HEK293 (cell line): Measurements from ENCODE around the gene HSPH1.

Source experiments
- HOXC10 ChIP-seq: sonication (generic); formaldehyde crosslinking; IDR thresholded peaks from 2 replicates; pipeline ENCODE4 v1.8.1; 2023; ENCODE audit warnings: mild to moderate bottlenecking, missing genetic modification reagents
- IKZF3 ChIP-seq: fragments of 450-650 bp; IDR thresholded peaks from 2 replicates; pipeline ENCODE4 v1.5.0; 2018; ENCODE audit warnings: missing biosample characterization, mild to moderate bottlenecking, missing genetic modification characterization, moderate library complexity
- KLF9 ChIP-seq: fragments of 450-650 bp; formaldehyde crosslinking; IDR thresholded peaks from 2 replicates; pipeline ENCODE4 v1.5.1; 2016; ENCODE audit warnings: missing biosample characterization, missing genetic modification characterization, low read depth
- MEIS1 ChIP-seq: sonication (generic); formaldehyde crosslinking; IDR thresholded peaks from 2 replicates; pipeline ENCODE4 v1.8.1; 2022; ENCODE audit warnings: missing genetic modification reagents, mild to moderate bottlenecking, borderline replicate concordance
- MYNN ChIP-seq: fragments of 450-650 bp; formaldehyde crosslinking; IDR thresholded peaks from 2 replicates; pipeline ENCODE4 v1.5.1; 2016; ENCODE audit warnings: missing biosample characterization, missing genetic modification characterization, borderline replicate concordance
- SCRT1 ChIP-seq: fragments of 450-650 bp; formaldehyde crosslinking; IDR thresholded peaks from 2 replicates; pipeline ENCODE4 v1.5.1; 2016; ENCODE audit warnings: missing biosample characterization, missing genetic modification characterization, borderline replicate concordance
- ZIC2 ChIP-seq: fragments of 450-650 bp; formaldehyde crosslinking; IDR thresholded peaks from 2 replicates; pipeline ENCODE4 v1.5.1; 2016; ENCODE audit warnings: missing biosample characterization, missing genetic modification characterization
- ZNF10 ChIP-seq: fragments of 450-650 bp; formaldehyde crosslinking; IDR thresholded peaks from 2 replicates; pipeline ENCODE4 v1.5.1; 2017; ENCODE audit warnings: missing biosample characterization, missing genetic modification characterization
- ZNF114 ChIP-seq: fragments of 450-650 bp; formaldehyde crosslinking; IDR thresholded peaks from 2 replicates; pipeline ENCODE4 v1.5.0; 2017; ENCODE audit warnings: missing biosample characterization, missing genetic modification characterization
- ZNF155 ChIP-seq: fragments of 450-650 bp; formaldehyde crosslinking; IDR thresholded peaks from 2 replicates; pipeline ENCODE4 v1.5.1; 2016; ENCODE audit warnings: missing biosample characterization, missing genetic modification characterization
- ZNF211 ChIP-seq: fragments of 450-650 bp; formaldehyde crosslinking; IDR thresholded peaks from 2 replicates; pipeline ENCODE4 v1.5.1; 2016; ENCODE audit warnings: low read depth, missing biosample characterization, missing genetic modification characterization
- ZNF354C ChIP-seq: fragments of 450-650 bp; formaldehyde crosslinking; IDR thresholded peaks from 2 replicates; pipeline ENCODE4 v1.5.1; 2016; ENCODE audit warnings: missing biosample characterization, missing genetic modification characterization, low read depth, borderline replicate concordance
- ZNF426 ChIP-seq: fragments of 450-650 bp; formaldehyde crosslinking; IDR thresholded peaks from 2 replicates; pipeline ENCODE4 v1.5.1; 2017; ENCODE audit warnings: missing biosample characterization, missing genetic modification characterization, mild to moderate bottlenecking, inconsistent platforms, moderate library complexity
- ZNF510 ChIP-seq: fragments of 450-650 bp; formaldehyde crosslinking; IDR thresholded peaks from 2 replicates; pipeline ENCODE4 v1.5.1; 2018; ENCODE audit warnings: mild to moderate bottlenecking, missing genetic modification characterization, missing biosample characterization; ENCODE audit not compliant: insufficient replicate concordance
- TF ChIP-seq, protein P1 (sequence below): fragments of 450-650 bp; formaldehyde crosslinking; IDR thresholded peaks from 2 replicates; pipeline ENCODE4 v1.5.1; 2016; ENCODE audit warnings: missing biosample characterization, missing genetic modification characterization
- TF ChIP-seq, protein P2 (sequence below): fragments of 450-650 bp; formaldehyde crosslinking; IDR thresholded peaks from 2 replicates; pipeline ENCODE4 v1.5.1; 2017; ENCODE audit warnings: missing biosample characterization, missing genetic modification characterization
- TF ChIP-seq, protein P3 (sequence below): fragments of 450-650 bp; formaldehyde crosslinking; IDR thresholded peaks from 2 replicates; pipeline ENCODE4 v1.5.1; 2017; ENCODE audit warnings: missing biosample characterization, missing genetic modification characterization
- TF ChIP-seq, protein P4 (sequence below): fragments of 450-650 bp; formaldehyde crosslinking; conservative IDR thresholded peaks from 2 replicates; pipeline ENCODE4 v1.5.1; 2016; ENCODE audit warnings: low read depth, missing biosample characterization, missing genetic modification characterization
- TF ChIP-seq, protein P5 (sequence below): fragments of 450-650 bp; formaldehyde crosslinking; IDR thresholded peaks from 2 replicates; pipeline ENCODE4 v1.5.1; 2017; ENCODE audit warnings: missing biosample characterization, missing genetic modification characterization
- TF ChIP-seq, protein P6 (sequence below): fragments of 450-650 bp; formaldehyde crosslinking; IDR thresholded peaks from 2 replicates; pipeline ENCODE4 v1.5.1; 2016; ENCODE audit warnings: missing biosample characterization, missing genetic modification characterization
- TF ChIP-seq, protein P7 (sequence below): fragments of 450-650 bp; formaldehyde crosslinking; IDR thresholded peaks from 2 replicates; pipeline ENCODE4 v1.5.1; 2016; ENCODE audit warnings: missing biosample characterization, missing genetic modification characterization

HSPH1 gene

DNA sequence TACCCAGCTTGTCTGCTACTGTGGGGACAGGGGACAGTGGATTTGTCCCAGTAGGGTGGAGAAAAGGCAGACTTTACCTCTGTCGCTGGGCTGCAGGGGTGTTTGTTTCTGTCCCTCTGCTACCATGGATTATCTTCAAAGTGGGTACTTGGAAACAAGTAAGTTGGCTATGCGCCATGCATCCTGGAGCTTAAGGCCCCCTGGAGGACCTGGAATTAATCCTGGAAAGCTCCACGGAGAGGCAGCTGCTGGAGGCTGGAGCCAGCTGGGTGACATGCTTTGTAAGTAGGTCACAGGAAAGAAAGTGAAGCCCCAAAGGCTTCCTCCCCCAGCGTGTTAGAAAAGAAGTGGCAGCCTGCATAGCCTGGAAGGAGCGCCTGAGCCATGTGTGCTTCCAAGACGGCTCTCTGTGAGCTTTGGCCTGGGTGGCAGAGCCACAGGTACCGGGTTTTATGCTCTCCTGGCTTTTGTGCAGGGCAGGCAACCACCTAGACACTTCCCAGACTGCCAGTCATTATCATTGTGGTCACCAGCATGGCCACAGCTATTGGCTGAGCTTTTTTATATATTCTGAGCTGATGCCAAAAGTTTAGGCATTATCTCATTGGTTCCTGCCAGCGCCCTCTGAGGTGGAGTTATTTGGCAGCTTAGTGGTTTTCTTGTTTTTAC is 47.6 kb upstream of the HSPH1 start (continued):
- TF ChIP-seq, protein P1, sequence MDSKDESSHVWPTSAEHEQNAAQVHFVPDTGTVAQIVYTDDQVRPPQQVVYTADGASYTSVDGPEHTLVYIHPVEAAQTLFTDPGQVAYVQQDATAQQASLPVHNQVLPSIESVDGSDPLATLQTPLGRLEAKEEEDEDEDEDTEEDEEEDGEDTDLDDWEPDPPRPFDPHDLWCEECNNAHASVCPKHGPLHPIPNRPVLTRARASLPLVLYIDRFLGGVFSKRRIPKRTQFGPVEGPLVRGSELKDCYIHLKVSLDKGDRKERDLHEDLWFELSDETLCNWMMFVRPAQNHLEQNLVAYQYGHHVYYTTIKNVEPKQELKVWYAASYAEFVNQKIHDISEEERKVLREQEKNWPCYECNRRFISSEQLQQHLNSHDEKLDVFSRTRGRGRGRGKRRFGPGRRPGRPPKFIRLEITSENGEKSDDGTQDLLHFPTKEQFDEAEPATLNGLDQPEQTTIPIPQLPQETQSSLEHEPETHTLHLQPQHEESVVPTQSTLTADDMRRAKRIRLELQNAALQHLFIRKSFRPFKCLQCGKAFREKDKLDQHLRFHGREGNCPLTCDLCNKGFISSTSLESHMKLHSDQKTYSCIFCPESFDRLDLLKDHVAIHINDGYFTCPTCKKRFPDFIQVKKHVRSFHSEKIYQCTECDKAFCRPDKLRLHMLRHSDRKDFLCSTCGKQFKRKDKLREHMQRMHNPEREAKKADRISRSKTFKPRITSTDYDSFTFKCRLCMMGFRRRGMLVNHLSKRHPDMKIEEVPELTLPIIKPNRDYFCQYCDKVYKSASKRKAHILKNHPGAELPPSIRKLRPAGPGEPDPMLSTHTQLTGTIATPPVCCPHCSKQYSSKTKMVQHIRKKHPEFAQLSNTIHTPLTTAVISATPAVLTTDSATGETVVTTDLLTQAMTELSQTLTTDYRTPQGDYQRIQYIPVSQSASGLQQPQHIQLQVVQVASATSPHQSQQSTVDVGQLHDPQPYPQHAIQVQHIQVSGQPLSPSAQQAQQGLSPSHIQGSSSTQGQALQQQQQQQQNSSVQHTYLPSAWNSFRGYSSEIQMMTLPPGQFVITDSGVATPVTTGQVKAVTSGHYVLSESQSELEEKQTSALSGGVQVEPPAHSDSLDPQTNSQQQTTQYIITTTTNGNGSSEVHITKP (tag by site-specific recombination): peak; percentile 93
- no peak for TF ChIP-seq ZNF211 (tag by site-specific recombination)
- no peak for TF ChIP-seq ZNF426 (tag by site-specific recombination)
- no peak for TF ChIP-seq ZNF114 (tag by site-specific recombination)
- peak; percentile 33; the same call in 1 of the 2 replicates for TF ChIP-seq IKZF3 (tag by site-specific recombination)
- TF ChIP-seq, protein P2, sequence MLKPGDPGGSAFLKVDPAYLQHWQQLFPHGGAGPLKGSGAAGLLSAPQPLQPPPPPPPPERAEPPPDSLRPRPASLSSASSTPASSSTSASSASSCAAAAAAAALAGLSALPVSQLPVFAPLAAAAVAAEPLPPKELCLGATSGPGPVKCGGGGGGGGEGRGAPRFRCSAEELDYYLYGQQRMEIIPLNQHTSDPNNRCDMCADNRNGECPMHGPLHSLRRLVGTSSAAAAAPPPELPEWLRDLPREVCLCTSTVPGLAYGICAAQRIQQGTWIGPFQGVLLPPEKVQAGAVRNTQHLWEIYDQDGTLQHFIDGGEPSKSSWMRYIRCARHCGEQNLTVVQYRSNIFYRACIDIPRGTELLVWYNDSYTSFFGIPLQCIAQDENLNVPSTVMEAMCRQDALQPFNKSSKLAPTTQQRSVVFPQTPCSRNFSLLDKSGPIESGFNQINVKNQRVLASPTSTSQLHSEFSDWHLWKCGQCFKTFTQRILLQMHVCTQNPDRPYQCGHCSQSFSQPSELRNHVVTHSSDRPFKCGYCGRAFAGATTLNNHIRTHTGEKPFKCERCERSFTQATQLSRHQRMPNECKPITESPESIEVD (tag by site-specific recombination): no peak
- TF ChIP-seq HOXC10 (CRISPR knock-in tag): no peak
- TF ChIP-seq, protein P3, sequence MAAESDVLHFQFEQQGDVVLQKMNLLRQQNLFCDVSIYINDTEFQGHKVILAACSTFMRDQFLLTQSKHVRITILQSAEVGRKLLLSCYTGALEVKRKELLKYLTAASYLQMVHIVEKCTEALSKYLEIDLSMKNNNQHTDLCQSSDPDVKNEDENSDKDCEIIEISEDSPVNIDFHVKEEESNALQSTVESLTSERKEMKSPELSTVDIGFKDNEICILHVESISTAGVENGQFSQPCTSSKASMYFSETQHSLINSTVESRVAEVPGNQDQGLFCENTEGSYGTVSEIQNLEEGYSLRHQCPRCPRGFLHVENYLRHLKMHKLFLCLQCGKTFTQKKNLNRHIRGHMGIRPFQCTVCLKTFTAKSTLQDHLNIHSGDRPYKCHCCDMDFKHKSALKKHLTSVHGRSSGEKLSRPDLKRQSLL (tag by site-specific recombination): peak; percentile 92
- TF ChIP-seq, protein P4, sequence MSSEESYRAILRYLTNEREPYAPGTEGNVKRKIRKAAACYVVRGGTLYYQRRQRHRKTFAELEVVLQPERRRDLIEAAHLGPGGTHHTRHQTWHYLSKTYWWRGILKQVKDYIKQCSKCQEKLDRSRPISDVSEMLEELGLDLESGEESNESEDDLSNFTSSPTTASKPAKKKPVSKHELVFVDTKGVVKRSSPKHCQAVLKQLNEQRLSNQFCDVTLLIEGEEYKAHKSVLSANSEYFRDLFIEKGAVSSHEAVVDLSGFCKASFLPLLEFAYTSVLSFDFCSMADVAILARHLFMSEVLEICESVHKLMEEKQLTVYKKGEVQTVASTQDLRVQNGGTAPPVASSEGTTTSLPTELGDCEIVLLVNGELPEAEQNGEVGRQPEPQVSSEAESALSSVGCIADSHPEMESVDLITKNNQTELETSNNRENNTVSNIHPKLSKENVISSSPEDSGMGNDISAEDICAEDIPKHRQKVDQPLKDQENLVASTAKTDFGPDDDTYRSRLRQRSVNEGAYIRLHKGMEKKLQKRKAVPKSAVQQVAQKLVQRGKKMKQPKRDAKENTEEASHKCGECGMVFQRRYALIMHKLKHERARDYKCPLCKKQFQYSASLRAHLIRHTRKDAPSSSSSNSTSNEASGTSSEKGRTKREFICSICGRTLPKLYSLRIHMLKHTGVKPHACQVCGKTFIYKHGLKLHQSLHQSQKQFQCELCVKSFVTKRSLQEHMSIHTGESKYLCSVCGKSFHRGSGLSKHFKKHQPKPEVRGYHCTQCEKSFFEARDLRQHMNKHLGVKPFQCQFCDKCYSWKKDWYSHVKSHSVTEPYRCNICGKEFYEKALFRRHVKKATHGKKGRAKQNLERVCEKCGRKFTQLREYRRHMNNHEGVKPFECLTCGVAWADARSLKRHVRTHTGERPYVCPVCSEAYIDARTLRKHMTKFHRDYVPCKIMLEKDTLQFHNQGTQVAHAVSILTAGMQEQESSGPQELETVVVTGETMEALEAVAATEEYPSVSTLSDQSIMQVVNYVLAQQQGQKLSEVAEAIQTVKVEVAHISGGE (tag by site-specific recombination): no peak
- TF ChIP-seq MEIS1: no peak
- TF ChIP-seq MYNN (tag by site-specific recombination): no peak
- no peak for TF ChIP-seq ZNF10 (tag by site-specific recombination)
- TF ChIP-seq, protein P5, sequence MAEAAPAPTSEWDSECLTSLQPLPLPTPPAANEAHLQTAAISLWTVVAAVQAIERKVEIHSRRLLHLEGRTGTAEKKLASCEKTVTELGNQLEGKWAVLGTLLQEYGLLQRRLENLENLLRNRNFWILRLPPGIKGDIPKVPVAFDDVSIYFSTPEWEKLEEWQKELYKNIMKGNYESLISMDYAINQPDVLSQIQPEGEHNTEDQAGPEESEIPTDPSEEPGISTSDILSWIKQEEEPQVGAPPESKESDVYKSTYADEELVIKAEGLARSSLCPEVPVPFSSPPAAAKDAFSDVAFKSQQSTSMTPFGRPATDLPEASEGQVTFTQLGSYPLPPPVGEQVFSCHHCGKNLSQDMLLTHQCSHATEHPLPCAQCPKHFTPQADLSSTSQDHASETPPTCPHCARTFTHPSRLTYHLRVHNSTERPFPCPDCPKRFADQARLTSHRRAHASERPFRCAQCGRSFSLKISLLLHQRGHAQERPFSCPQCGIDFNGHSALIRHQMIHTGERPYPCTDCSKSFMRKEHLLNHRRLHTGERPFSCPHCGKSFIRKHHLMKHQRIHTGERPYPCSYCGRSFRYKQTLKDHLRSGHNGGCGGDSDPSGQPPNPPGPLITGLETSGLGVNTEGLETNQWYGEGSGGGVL: 0 out of 2 replicates have a peak, but pooled peaks have one; percentile 13
- TF ChIP-seq ZNF510: no peak
- TF ChIP-seq SCRT1 (tag by site-specific recombination): peak; percentile 55; the same call in 1 of the 2 replicates
- no peak for TF ChIP-seq KLF9 (tag by site-specific recombination)
- TF ChIP-seq, protein P6, sequence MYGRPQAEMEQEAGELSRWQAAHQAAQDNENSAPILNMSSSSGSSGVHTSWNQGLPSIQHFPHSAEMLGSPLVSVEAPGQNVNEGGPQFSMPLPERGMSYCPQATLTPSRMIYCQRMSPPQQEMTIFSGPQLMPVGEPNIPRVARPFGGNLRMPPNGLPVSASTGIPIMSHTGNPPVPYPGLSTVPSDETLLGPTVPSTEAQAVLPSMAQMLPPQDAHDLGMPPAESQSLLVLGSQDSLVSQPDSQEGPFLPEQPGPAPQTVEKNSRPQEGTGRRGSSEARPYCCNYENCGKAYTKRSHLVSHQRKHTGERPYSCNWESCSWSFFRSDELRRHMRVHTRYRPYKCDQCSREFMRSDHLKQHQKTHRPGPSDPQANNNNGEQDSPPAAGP: no peak
- TF ChIP-seq ZNF354C (tag by site-specific recombination): no peak
- no peak for TF ChIP-seq ZNF155 (tag by site-specific recombination)
- TF ChIP-seq, protein P7, sequence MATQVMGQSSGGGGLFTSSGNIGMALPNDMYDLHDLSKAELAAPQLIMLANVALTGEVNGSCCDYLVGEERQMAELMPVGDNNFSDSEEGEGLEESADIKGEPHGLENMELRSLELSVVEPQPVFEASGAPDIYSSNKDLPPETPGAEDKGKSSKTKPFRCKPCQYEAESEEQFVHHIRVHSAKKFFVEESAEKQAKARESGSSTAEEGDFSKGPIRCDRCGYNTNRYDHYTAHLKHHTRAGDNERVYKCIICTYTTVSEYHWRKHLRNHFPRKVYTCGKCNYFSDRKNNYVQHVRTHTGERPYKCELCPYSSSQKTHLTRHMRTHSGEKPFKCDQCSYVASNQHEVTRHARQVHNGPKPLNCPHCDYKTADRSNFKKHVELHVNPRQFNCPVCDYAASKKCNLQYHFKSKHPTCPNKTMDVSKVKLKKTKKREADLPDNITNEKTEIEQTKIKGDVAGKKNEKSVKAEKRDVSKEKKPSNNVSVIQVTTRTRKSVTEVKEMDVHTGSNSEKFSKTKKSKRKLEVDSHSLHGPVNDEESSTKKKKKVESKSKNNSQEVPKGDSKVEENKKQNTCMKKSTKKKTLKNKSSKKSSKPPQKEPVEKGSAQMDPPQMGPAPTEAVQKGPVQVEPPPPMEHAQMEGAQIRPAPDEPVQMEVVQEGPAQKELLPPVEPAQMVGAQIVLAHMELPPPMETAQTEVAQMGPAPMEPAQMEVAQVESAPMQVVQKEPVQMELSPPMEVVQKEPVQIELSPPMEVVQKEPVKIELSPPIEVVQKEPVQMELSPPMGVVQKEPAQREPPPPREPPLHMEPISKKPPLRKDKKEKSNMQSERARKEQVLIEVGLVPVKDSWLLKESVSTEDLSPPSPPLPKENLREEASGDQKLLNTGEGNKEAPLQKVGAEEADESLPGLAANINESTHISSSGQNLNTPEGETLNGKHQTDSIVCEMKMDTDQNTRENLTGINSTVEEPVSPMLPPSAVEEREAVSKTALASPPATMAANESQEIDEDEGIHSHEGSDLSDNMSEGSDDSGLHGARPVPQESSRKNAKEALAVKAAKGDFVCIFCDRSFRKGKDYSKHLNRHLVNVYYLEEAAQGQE: no peak
- TF ChIP-seq ZIC2 (tag by site-specific recombination): peak; percentile 92
